HepG2 (cell line): ENCODE results near the gene PANK4. TPM values are rescaled to one million over a fixed set of nuclear protein-coding genes. Genes with fewer than 3 reads are reported as not detected.

ENCODE experiments used
- CCAR2 ChIP-seq: fragments of 200-400 bp; formaldehyde crosslinking; optimal IDR thresholded peaks from 2 replicates; pipeline ENCODE3; 2018; ENCODE audit warnings: low read depth, mild to moderate bottlenecking, low read length, moderate library complexity
- GFI1 ChIP-seq: sonication (generic); formaldehyde crosslinking; IDR thresholded peaks from 2 replicates; pipeline ENCODE4 v1.5.0; 2020; ENCODE audit warnings: missing genetic modification reagents, mild to moderate bottlenecking, borderline replicate concordance
- NR1H2 ChIP-seq: sonication (generic); formaldehyde crosslinking; IDR thresholded peaks from 2 replicates; pipeline ENCODE4 v1.8.1; 2022; ENCODE audit warnings: low read depth, missing genetic modification reagents, borderline replicate concordance
- STAG1 ChIP-seq: sonication (generic); formaldehyde crosslinking; IDR thresholded peaks from 2 replicates; pipeline ENCODE4 v1.4.0; 2020; ENCODE audit warnings: missing genetic modification reagents
- polyA plus RNA-seq, 8 experiments: library from polyadenylated mRNA; depleted of rRNA in 3 of 8; stranded (reverse) in 7 of 8; unstranded in 1 of 8; fragments of >200 nt; fragmentation: Illumina TruSeq in 4 of 8; extraction: Trizol in 4 of 8; gene quantifications; 2 replicates each; pipeline versions ENCODE4 v1.2.1 to v1.2.3, GENCODE V29; 2011 to 2016; ENCODE audit warnings: low read depth in 4 of 8, missing spikeins in 1 of 8, mixed read lengths in 1 of 8; ENCODE audit not compliant: insufficient read depth in 1 of 8
- total RNA-seq, 5 experiments: library from RNA; depleted of rRNA; stranded (reverse); fragments of >200 nt; fragmentation: Illumina TruSeq; extraction: Trizol; gene quantifications; 2 replicates each; pipeline ENCODE4 v1.2.3, GENCODE V29; 2016; ENCODE audit warnings: low read depth in 1 of 5
- TF ChIP-seq, protein P1 (sequence below): sonication (generic); formaldehyde crosslinking; IDR thresholded peaks from 2 replicates; pipeline ENCODE4 v1.5.0; 2020; ENCODE audit warnings: missing genetic modification reagents, mild to moderate bottlenecking, borderline replicate concordance
- TF ChIP-seq, protein P2 (sequence below): sonication (generic); IDR thresholded peaks from 2 replicates; pipeline ENCODE4 v1.6.1; 2016; ENCODE audit warnings: low read depth, borderline replicate concordance
- TF ChIP-seq, protein P3 (sequence below): sonication (generic); formaldehyde crosslinking; IDR thresholded peaks from 2 replicates; pipeline ENCODE4 v1.5.1; 2020; ENCODE audit warnings: mild to moderate bottlenecking, missing genetic modification reagents, moderate library complexity

PANK4 gene
- total and polyA plus RNA-seq, 2 of the 13 experiments (the other 11 are each of a cell fraction or from before 2014, with no cell fraction given): 17.4 to 19.3 TPM

DNA sequence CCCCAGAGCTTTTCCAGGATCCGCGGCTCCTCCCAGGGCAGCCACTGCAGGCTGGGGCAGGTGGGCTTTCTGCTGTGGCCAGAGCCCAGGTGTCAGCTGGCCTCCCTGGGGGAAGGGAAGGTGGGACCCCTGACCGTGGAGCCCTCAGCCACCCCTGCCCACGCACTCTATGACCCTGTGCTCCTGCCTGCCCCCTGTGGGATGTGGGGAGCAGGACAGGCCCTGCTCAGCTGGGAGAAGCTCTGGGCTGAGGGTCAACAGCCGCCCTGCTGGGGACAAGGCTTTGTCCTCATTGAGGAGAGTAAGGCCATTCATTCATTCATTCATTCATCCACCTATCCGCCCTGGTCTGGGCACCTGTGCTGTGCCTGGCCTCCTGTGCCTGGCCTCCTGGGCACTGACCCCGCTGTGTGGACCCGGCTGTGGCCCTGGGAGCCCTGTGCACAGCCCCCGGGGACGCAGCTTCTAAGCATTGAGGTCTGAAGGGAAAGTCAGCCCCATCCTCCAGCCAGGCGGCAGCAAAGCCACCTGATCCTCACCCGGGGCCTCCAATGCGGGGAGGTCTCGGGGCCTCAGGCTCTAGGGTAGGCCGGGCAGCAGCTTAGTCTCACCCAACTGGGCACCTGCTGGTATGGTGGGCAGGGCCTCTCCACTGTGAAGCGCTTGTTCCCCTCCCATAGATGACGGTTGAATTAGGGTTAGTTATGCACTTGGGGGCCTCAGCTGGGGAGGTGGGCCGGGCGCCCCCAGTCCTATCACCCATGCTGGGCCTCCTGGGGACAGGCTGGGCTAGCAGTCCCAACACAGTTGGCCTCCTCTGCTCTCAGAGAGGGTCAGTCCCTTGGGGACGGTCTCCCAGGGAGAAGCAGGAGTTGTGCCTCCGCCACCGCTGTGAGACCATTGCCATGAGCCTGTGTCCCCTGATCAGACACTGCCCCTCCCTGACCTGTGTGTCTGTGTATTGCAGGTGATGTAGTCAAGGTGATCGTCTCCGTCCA is 35.8 kb upstream of the PANK4 start (continued):
- TF ChIP-seq, protein P1, sequence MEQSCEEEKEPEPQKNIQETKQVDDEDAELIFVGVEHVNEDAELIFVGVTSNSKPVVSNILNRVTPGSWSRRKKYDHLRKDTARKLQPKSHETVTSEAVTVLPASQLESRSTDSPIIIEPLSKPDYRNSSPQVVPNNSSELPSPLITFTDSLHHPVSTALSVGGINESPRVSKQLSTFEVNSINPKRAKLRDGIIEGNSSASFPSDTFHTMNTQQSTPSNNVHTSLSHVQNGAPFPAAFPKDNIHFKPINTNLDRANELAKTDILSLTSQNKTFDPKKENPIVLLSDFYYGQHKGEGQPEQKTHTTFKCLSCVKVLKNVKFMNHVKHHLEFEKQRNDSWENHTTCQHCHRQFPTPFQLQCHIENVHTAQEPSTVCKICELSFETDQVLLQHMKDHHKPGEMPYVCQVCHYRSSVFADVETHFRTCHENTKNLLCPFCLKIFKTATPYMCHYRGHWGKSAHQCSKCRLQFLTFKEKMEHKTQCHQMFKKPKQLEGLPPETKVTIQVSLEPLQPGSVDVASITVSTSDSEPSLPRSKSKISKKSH (CRISPR knock-in tag): 0 out of 2 replicates have a peak, but pooled peaks have one; percentile 39
- peak; percentile 19; the same call in 1 of the 2 replicates for TF ChIP-seq STAG1 (CRISPR knock-in tag)
- no peak for TF ChIP-seq CCAR2
- TF ChIP-seq, protein P2, sequence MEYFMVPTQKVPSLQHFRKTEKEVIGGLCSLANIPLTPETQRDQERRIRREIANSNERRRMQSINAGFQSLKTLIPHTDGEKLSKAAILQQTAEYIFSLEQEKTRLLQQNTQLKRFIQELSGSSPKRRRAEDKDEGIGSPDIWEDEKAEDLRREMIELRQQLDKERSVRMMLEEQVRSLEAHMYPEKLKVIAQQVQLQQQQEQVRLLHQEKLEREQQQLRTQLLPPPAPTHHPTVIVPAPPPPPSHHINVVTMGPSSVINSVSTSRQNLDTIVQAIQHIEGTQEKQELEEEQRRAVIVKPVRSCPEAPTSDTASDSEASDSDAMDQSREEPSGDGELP: peak; percentile 45; the same call in 1 of the 2 replicates
- TF ChIP-seq, protein P3, sequence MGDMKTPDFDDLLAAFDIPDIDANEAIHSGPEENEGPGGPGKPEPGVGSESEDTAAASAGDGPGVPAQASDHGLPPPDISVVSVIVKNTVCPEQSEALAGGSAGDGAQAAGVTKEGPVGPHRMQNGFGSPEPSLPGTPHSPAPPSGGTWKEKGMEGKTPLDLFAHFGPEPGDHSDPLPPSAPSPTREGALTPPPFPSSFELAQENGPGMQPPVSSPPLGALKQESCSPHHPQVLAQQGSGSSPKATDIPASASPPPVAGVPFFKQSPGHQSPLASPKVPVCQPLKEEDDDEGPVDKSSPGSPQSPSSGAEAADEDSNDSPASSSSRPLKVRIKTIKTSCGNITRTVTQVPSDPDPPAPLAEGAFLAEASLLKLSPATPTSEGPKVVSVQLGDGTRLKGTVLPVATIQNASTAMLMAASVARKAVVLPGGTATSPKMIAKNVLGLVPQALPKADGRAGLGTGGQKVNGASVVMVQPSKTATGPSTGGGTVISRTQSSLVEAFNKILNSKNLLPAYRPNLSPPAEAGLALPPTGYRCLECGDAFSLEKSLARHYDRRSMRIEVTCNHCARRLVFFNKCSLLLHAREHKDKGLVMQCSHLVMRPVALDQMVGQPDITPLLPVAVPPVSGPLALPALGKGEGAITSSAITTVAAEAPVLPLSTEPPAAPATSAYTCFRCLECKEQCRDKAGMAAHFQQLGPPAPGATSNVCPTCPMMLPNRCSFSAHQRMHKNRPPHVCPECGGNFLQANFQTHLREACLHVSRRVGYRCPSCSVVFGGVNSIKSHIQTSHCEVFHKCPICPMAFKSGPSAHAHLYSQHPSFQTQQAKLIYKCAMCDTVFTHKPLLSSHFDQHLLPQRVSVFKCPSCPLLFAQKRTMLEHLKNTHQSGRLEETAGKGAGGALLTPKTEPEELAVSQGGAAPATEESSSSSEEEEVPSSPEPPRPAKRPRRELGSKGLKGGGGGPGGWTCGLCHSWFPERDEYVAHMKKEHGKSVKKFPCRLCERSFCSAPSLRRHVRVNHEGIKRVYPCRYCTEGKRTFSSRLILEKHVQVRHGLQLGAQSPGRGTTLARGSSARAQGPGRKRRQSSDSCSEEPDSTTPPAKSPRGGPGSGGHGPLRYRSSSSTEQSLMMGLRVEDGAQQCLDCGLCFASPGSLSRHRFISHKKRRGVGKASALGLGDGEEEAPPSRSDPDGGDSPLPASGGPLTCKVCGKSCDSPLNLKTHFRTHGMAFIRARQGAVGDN (CRISPR knock-in tag): peak; percentile 27; the same call in 1 of the 2 replicates
- no peak for TF ChIP-seq GFI1
- 0 out of 2 replicates have a peak, but pooled peaks have one; percentile 7 for TF ChIP-seq NR1H2 (CRISPR knock-in tag)
